GM19240 (cell line): Measurements from ENCODE around the gene SH3BP1.

Experiments
- DNase-seq: peaks from one replicate; pipeline ENCODE4 v3.0.0; 2011; ENCODE audit warnings: low spot score; ENCODE audit not compliant: insufficient read length

SH3BP1 gene

GRCh38 chr22:37704645-37705044, 65.2 kb downstream of the SH3BP1 start:
- no peak for DNase-seq

GRCh38 chr22:37705205-37705604, 65.7 kb downstream of the SH3BP1 start:
- DNase-seq: no peak
